Superior temporal gyrus (tissue), 1 donor: ENCODE results near the gene LMF1.
"Not testable (repeated sequence)": the region's sequence is repeated elsewhere in the genome, so short reads cannot be mapped to it uniquely, and the experiment has no call there.

Experiments
- DNase-seq: peaks from one replicate; pipeline ENCODE4 v3.0.0-alpha.2; 2016; ENCODE audit errors: extremely low spot score

Gene LMF1

DNA sequence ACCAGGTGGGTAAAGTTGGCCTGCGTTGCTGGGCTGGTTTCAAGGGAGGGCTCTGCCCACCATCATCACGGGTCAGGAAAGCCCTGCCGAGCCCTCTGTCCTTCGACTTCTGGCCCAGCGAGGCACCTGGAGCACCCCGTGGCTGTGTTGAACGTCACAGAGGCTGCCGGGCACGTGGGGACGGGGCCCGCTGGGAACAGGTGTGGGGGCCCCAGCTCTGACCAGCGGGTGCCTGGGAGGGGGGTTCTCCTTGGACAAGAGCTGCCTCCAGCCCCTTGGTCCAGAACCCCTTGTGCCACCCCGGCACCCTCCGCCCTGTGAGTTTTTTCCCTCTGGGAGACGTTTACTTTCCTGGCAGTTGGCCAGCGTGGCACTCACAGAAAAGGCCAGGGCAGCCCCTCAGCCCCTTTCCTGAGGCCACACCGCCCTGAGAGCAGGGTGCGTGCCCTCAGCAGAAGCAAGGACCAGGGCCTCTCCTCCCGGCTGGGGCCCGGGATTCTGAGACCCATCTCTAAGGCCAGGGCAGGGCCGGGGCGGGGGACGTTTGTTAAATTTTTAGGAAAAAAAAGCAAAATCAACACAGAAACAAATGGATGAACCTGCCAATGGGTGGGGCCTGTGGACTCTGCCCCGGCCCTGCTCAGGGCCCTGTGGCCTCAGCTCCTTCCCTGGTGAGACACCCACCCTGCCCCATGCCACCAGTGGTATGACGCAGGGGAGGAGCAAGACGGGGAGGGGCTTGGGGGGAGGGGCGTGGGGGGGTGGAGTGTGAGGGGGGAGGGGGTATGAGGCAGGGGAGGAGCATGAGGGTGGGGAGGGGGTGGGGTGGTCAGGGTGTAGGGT lies 139.0 kb downstream of the LMF1 start:
- no peak for DNase-seq

- no peak for DNase-seq
Measured at GRCh38 chr16:830871-831570, 139.8 kb downstream of the LMF1 start.

DNA sequence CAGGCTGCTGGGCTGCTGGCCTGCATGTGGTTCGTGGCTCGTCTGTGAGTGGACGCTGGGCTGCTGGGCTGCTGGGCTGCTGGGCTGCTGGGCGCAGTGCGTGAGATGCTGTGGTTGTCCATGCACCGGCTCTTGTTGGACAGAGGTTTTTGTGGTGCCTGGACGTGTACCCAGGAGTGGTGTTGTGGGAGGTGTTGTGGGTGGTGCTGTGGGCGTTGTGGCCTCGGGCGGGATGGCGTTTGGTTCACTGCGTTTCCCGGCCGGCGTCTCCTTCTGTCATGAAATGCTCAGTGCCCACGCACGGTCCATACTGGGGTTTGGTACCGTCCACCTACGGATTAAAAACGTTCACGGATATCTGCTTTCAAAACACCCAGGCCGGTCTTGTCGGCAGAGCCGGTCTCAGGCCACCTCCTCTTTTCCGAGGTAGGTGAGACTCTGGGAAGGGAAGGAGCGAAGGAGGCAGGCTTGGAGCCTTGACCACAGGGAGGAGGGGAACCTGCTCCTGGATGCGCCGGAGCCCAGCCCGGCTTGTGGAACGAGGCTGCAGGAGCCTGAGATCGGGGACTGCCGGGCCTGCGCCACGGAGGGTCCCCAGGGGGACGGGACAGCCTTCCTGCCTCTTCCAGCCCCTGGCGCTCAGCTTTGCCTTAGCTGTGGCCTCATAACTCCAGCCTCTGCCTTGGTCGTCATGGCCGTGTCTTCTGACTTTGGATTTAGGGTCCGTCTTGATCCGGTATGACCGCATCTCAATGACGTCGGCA lies 140.5 kb downstream of the LMF1 start:
- DNase-seq: no peak

DNA sequence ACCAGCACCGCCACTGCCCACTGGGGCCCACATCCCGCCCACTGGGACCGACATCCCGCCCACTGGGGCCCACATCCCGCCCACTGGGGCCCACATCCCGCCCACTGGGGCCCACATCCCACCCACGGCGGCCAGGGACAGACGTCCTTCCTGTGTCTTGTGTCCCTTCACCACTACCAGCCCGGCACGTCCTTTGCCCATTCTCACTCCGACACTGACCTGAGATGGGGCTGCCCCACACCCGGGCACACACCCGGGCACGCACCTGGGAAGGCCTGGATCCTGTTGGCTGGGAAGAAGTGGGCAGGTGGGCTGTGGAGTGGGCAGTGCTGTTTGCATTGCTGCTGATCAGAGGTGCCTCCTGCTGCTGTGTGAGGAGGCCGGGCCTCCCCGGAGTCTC lies 141.9 kb downstream of the LMF1 start:
- no peak for DNase-seq

DNA sequence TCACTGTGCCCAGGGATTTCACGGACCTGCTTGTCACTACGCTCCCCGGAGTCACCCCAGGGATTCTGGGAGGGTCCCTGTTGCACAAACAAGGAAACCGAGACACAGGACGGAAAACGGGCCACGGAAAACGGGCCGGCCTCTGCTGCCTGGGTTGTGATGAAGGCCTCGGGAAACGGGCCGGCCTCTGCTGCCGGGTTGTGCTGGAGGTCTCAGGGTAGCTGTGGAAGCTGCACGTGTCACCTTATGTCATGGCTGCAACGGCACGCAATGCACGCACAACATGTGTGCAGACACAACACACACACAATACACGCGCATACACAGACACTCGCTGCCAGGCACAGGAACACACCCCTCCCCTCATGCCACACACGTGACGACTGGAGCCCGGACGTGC lies 143.3 kb downstream of the LMF1 start:
- no peak for DNase-seq

- no peak for DNase-seq
Measured at GRCh38 chr16:825341-826061, 145.3 kb downstream of the LMF1 start.

DNA sequence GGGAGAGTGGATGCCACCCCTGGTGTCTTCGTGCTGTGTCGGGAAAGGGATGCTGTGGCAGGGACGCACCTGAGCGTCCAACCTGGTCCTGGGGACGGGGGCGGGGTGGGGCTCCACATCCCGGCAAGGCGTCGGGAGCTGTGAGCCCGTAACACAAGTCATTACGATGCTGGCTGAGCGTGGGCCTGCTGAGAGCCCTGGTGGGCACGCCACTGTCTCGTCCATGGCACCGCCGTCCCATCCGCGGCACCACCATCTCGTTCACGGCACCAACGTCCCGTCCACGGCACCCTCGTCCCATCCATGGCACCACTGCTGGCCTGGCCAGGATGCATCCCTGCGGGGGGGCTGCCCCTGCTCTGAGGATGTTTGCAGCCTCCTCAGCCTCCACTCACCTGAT lies 146.2 kb downstream of the LMF1 start:
- DNase-seq: no peak

DNA sequence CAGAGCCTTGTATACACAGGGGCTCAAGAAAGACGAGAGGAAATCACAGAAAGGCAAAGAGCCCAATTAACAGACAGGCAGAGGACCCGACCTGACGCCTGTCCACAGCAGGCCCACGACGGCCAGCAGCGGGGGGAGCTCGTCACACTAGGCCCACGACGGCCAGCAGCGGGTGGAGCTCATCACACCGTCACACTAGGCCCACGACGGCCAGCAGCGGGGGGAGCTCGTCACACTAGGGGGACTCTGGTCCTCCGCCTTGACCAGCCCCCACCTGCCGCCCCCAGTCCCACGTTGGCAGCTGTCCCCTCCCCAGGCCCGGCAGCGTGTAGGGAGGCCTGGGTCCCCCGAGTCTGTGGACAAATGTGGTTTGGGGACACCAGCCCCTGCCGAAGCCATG lies 146.6 kb downstream of the LMF1 start:
- no peak for DNase-seq

DNA sequence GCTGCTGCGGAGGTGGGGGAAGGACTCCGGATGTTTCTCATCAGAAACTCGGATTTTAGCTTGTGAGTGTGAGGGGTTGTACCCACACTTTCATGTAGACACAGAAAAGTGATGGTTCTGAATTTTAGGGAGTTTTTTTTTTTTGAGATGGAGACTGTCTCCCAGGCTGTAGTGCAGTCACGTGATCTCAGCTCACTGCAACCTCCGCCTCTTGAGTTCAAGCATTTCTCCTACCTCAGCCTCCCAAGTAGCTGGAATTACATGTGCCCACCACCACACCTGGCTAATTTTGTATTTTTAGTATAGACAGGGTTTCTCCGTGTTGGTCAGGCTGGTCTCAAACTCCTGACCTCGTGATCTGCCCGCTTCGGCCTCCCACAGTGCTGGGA lies 147.9 kb downstream of the LMF1 start:
- DNase-seq: no peak

DNA sequence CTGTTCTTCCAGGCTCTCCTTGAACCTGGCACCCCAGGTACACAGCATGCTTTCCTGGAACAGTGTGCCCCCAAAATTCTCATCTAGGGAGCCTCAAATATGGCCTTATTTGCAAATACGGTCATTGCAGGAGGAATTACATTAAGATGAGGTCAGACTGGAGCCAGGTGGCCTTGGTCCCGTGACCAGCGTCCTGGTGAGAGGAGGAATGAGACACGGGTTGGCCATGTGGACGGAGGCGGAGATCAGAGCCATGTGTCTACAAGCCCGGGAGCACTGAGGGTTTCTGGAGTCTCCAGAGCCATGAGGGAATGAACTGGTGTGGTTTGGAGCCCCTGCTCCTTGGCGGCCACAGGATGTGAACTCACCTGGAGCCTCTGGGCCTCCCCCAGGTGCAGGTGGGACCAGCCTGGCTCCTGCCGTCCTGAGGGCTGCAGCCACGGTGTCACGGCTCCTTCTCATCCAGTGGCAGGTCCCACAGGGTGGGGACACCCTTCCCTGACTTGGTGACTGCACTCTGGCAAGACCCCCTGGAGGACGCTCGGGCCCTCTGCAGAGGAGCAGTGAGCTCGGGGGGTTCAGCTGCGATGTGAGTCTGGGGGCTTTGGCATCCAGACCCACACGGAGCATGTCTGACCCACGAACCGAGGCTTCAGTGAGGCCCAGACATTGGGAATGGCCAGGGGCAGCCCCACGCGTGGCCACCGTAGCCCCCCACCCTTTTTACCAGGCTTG lies 148.4 kb downstream of the LMF1 start:
- DNase-seq: no peak

DNA sequence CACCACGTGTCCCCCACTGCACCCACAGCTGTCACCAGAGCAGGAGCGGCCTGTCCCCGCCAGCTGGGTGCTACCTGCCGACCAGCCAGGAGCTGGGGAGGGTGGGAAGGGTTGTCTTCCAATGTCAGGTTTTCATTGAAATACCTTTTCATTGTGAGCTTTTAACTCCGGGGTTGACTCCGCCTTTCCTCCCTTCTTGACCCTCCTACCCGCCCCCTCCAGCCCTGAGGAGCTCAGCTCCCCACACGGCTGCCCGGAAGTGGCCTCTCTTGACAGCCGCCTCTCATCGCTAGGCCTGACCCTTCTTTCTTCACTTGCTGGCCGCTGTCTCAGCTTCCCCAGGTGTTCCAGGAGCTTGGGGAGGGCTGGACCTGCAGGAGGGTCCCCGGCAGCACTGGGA lies 149.0 kb downstream of the LMF1 start:
- DNase-seq: no peak

GRCh38 chr16:820748-821147 lies 150.0 kb downstream of the LMF1 start:
- DNase-seq: no peak

DNA sequence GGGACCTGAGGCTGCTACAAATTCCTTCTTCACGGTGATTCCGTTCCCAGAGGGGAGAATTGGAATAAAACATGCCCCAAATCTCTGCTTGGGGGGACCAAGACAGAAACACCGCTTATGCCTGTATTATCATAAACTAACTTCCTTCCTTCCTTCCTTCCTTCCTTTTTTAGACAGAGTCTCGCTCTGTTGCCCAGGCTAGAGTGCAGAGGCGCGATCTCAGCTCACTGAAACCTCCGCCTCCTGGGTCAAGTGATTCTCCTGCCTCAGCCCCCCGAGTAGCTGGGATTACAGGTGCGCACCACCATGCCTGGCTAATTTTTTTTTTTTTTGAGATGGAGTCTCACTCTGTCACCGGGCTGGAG lies 150.8 kb downstream of the LMF1 start:
- not testable (repeated sequence) for DNase-seq

- DNase-seq: no peak
Measured at GRCh38 chr16:819336-820043, 151.3 kb downstream of the LMF1 start.

- DNase-seq: no peak
Measured at GRCh38 chr16:818592-818991, 152.2 kb downstream of the LMF1 start.

GRCh38 chr16:818132-818531 lies 152.7 kb downstream of the LMF1 start:
- no peak for DNase-seq

DNA sequence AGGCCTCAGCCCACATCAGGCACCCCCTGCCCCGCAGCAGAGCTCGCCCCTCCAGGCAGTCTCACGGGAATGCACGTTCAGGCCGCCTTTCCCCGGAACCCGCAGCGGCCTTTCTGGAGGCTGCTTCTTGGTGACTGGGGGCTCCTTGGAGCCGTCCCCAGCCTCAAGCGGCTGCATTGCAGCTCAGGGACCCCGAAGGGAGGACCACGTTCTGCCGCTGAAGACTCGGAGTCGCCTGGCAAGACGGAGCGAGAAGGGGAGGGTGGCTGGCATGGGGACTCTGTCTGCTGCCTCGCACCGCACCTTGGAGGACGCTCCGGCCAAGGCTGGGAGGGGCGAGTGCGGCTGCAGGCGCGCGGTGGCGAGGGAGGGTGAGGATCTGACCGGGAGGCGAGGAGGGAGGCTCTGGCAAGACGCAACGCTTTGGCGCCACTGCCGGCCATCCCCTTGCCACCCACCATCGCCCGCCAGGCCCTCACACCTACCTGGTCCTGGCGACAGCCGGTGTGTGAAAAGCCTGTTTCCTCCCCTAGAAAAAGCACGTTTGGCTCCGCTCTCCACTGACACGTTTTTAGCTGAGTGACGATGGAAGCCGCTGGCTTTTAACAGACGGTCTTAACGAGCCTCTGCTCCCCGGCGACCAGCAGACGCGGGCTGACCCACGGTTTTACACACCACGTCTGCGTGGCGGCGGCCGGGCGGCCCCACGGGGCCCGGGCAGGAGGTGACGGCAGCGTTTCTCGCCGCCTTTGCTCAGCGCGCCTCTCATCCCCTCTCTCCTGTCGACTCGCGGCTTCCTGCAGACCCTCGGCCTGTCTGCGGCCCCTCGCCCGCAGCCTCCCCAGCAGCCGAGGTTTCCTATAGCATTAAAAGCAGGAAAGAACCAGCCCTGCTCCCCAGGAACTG lies 153.5 kb downstream of the LMF1 start:
- DNase-seq: no peak

DNA sequence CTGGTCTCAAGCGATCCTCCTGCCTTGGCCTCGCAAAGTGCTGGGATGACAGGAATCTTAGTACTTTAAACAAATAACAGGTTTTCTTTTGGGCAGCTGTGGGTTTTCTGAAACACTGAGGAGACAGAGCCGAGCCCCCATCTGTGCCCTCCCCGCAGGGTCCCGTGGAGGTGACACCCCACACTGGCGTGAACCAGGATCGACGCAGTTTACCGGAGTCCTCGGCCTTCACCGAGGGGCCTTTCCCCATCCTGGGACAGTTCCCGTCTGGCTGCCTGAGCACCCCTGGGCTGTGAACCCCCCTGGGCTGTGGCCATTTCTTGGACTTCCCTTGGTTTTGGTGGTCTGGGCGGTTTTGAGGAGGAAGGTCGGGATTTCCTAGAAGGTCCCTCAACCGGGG lies 154.9 kb downstream of the LMF1 start:
- no peak for DNase-seq

DNA sequence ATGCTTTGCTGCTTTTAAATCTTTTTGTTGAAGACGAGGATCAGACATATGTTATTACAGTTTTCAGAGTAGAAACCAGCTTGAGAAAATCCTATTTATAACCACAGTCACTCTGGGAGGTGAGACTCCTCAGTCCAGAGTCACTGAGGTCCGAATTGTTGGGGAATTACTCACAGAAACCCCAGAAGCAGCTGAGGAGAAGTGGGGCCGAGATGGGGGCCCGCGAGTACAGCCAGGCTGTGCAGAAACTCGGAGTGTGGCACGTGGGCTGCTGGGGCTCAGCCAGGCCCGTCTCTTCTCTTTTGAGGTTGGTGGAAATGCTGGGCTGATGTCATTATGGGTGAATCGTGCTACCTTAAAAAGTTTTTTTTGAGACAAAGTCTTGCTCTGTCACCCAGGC lies 155.8 kb downstream of the LMF1 start:
- DNase-seq: peak; percentile 6
